ENCODE results near the gene MRM1. TPM values are rescaled to one million over a fixed set of nuclear protein-coding genes. Genes with fewer than 3 reads are reported as not detected.
A peak's percentile ranks its signal among the peaks of the same experiment; 100 is the strongest.
"Not testable (repeated sequence)": the region's sequence is repeated elsewhere in the genome, so short reads cannot be mapped to it uniquely, and the experiment has no call there.

MRM1 gene
- total RNA-seq, 1 experiment from 2014 or later, result 16.5 TPM

DNA sequence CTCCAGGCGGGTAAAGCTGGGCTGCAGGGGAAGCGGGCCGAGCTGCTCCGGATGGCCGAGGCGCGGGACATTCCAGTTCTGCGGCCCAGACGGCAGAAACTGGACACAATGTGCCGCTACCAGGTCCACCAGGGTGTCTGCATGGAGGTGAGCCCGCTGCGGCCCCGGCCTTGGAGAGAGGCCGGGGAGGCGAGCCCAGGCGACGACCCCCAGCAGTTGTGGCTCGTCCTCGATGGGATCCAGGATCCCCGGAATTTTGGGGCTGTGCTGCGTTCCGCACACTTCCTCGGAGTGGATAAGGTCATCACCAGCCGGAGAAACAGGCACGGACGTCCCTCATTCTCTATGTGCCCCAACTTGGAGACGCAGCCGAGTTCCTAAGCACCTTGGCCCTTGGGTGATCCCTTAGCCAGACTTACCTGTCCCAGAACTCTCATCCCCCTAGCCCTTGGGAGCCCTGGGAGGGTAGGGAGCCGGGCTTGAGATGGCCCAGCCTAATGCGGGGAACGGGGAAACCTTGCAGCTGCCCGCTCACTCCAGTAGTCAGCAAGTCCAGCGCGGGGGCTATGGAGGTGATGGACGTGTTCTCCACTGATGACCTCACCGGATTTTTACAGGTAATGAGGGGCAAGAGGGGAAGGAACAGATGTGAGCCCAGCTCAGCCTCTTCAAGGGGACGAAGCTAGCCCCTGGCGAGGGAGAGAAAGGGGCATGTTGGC is 806 bp downstream of the MRM1 start (continued):
- TF ChIP-seq, protein P1, sequence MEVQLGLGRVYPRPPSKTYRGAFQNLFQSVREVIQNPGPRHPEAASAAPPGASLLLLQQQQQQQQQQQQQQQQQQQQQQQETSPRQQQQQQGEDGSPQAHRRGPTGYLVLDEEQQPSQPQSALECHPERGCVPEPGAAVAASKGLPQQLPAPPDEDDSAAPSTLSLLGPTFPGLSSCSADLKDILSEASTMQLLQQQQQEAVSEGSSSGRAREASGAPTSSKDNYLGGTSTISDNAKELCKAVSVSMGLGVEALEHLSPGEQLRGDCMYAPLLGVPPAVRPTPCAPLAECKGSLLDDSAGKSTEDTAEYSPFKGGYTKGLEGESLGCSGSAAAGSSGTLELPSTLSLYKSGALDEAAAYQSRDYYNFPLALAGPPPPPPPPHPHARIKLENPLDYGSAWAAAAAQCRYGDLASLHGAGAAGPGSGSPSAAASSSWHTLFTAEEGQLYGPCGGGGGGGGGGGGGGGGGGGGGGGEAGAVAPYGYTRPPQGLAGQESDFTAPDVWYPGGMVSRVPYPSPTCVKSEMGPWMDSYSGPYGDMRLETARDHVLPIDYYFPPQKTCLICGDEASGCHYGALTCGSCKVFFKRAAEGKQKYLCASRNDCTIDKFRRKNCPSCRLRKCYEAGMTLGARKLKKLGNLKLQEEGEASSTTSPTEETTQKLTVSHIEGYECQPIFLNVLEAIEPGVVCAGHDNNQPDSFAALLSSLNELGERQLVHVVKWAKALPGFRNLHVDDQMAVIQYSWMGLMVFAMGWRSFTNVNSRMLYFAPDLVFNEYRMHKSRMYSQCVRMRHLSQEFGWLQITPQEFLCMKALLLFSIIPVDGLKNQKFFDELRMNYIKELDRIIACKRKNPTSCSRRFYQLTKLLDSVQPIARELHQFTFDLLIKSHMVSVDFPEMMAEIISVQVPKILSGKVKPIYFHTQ (CRISPR knock-in tag; IDR thresholded peaks at IDR 0.05), result no peak
- TF ChIP-seq JUN (CRISPR knock-in tag; IDR thresholded peaks at IDR 0.05), result no peak
- no peak for TF ChIP-seq ZNF423 (CRISPR knock-in tag; IDR thresholded peaks at IDR 0.05)
- TF ChIP-seq, protein P2, sequence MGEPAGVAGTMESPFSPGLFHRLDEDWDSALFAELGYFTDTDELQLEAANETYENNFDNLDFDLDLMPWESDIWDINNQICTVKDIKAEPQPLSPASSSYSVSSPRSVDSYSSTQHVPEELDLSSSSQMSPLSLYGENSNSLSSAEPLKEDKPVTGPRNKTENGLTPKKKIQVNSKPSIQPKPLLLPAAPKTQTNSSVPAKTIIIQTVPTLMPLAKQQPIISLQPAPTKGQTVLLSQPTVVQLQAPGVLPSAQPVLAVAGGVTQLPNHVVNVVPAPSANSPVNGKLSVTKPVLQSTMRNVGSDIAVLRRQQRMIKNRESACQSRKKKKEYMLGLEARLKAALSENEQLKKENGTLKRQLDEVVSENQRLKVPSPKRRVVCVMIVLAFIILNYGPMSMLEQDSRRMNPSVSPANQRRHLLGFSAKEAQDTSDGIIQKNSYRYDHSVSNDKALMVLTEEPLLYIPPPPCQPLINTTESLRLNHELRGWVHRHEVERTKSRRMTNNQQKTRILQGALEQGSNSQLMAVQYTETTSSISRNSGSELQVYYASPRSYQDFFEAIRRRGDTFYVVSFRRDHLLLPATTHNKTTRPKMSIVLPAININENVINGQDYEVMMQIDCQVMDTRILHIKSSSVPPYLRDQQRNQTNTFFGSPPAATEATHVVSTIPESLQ (CRISPR knock-in tag; IDR thresholded peaks at IDR 0.05), result no peak
- TF ChIP-seq PRRX2 (CRISPR knock-in tag; IDR thresholded peaks at IDR 0.05), result no peak
- TF ChIP-seq, protein P3, sequence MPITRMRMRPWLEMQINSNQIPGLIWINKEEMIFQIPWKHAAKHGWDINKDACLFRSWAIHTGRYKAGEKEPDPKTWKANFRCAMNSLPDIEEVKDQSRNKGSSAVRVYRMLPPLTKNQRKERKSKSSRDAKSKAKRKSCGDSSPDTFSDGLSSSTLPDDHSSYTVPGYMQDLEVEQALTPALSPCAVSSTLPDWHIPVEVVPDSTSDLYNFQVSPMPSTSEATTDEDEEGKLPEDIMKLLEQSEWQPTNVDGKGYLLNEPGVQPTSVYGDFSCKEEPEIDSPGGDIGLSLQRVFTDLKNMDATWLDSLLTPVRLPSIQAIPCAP (CRISPR knock-in tag; IDR thresholded peaks at IDR 0.05), result no peak
- TF ChIP-seq TP53 (CRISPR knock-in tag; IDR thresholded peaks at IDR 0.05), result no peak

DNA sequence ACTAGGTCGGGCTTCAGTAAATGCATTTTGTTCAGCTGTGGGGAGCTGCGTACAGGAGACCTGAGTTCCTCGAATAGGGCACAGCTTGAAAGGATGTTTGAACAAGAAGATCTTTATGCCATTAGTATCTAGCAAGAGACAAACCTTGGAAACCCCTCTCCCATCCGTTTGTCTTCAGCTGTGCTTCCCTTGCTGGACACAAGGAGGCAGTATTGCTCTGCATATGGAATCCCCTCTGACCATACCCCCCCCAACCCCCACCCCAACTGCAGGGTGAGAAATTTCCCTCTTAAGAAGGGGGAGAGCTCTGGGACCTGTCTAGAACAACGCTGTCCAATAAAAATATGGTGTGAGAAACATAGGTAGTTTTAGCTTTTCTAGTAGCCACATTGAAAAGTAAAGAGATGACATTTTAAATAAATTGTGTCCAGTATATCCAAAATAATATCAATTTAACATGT is 1.6 kb downstream of the MRM1 start:
- Mint-ChIP-seq H3K9me3 (no peaks in the 10 kb centered on the region), H3K27me3 (ENCODE audit: low read depth) (no peaks in the 10 kb centered on the region), H3K27ac (no peak overlapping the region), H3K4me3 (peak overlapping the region; percentile 84), H3K36me3 (peaks cover 7% of the 10 kb centered on the region; the same call in 1 of the 2 replicates), H3K4me1 (peaks cover 27% of the 10 kb centered on the region)
- DNase-seq (ENCODE audit: low spot score), result peak; percentile 79
- ChIA-PET CTCF (interaction anchor here (0.5 to 4.5 kb wide), 59 partner anchors 10 to 773 kb away, joined by 3 to 87 read pairs (median 4); partner anchors contain the start of genes AATF, CCL3L1, CCL3L3 and DHRS11), POLR2A (interaction anchor here (0.6 to 3.2 kb wide), 4 partner anchors 10 to 234 kb away, joined by 3 to 22 read pairs (median 4); no protein-coding TSS in a partner anchor)
- TF ChIP-seq RORB (CRISPR knock-in tag; IDR thresholded peaks at IDR 0.05) (no peak), SOX15 (CRISPR knock-in tag; IDR thresholded peaks at IDR 0.05) (no peak), CTCF (IDR thresholded peaks at IDR 0.05) (peak; percentile 94)
- peak; percentile 7 for ATAC-seq

DNA sequence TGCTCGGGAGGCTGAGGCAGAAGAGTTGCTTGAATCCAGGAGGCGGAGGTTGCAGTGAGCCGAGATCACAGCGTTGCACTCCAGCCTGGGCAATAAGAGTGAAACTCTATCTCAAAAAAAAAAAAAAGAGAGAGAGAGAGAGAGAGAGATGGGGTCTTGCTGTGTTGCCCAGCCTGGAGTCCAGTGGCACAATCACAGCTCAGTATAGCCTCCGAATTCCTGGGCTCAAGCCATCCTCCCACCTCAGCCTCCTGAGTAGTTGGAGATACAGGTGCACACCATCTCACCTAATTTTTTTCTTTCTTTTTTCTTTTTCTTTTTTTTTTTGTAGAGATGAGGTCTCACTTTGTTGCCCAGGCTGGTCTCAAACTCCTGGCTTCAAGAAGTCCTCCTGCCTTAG is 3.6 kb downstream of the MRM1 start:
- not testable (repeated sequence) for H3K9me3 Mint-ChIP-seq; H3K27ac Mint-ChIP-seq; ATAC-seq; H3K4me3 Mint-ChIP-seq; H3K27me3 Mint-ChIP-seq (ENCODE audit: low read depth); DNase-seq (ENCODE audit: low spot score); H3K36me3 Mint-ChIP-seq
- peaks cover 32% of the 10 kb centered on the region for H3K4me1 Mint-ChIP-seq
- TF ChIP-seq ZNF121 (CRISPR knock-in tag; IDR thresholded peaks at IDR 0.05), result peak; percentile 72; the same call in 1 of the 2 replicates
- ChIA-PET POLR2A (interaction anchor here (0.6 kb wide), 1 partner anchor 565 kb away, joined by 3 read pairs; no protein-coding TSS in a partner anchor), CTCF (interaction anchor here (1.1 kb wide), 1 partner anchor 27 kb away, joined by 3 read pairs; no protein-coding TSS in a partner anchor)

DNA sequence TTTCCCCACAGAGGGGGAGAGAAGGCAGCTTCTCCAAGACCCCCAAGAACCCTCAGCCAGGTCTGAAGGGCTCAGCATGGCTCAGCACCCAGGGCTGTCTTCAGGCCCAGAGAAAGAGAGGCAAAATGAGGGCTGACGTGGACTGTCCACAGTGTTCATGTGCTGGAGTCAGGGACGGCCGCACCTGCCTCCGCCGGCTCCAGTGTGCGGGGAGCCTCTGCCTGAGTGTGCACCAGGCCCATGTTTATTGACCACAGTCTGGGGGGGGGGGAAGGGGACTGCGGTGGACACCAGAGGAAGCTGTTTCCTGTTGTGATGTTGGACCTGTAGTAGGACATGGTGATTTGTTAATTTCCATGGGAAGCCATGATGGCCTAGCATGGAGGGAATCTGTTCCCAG is 6.9 kb downstream of the MRM1 start:
- H3K4me1 Mint-ChIP-seq, result peaks cover 36% of the 10 kb centered on the region
- DNase-seq (ENCODE audit: low spot score) (no peak), ATAC-seq (no peak)
- H3K9me3 Mint-ChIP-seq, result peaks cover 8% of the 10 kb centered on the region; the same call in 1 of the 2 replicates
- H3K27ac Mint-ChIP-seq, result no peak overlapping the region; the same call in 1 of the 2 replicates
- ChIA-PET CTCF (interaction anchor here (0.6 to 1.1 kb wide), 4 partner anchors 9 to 475 kb away, joined by 3 to 6 read pairs (median 3); no protein-coding TSS in a partner anchor), POLR2A (no interaction called here)
- peaks cover 14% of the 10 kb centered on the region for H3K36me3 Mint-ChIP-seq
- no peaks in the 10 kb centered on the region for H3K27me3 Mint-ChIP-seq (ENCODE audit: low read depth)
- no peak overlapping the region for H3K4me3 Mint-ChIP-seq
- no peak for TF ChIP-seq GRHL2 (CRISPR knock-in tag; IDR thresholded peaks at IDR 0.05; ENCODE audit: insufficient replicate concordance, severe bottlenecking)
- no peak for TF ChIP-seq NR2C2 (CRISPR knock-in tag; IDR thresholded peaks at IDR 0.05)
- no peak for TF ChIP-seq HMGA2 (CRISPR knock-in tag; IDR thresholded peaks at IDR 0.05)
- TF ChIP-seq, protein P4, sequence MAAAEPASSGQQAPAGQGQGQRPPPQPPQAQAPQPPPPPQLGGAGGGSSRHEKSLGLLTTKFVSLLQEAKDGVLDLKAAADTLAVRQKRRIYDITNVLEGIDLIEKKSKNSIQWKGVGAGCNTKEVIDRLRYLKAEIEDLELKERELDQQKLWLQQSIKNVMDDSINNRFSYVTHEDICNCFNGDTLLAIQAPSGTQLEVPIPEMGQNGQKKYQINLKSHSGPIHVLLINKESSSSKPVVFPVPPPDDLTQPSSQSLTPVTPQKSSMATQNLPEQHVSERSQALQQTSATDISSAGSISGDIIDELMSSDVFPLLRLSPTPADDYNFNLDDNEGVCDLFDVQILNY (CRISPR knock-in tag; IDR thresholded peaks at IDR 0.05), result no peak
- no peak for TF ChIP-seq USF2 (CRISPR knock-in tag; IDR thresholded peaks at IDR 0.05)
- TF ChIP-seq NR3C1 (CRISPR knock-in tag; conservative IDR thresholded peaks at IDR 0.05; ENCODE audit: low read depth), result no peak
- no peak for TF ChIP-seq CDX4 (CRISPR knock-in tag; IDR thresholded peaks at IDR 0.05; ENCODE audit: borderline replicate concordance)

Data from WTC11 (cell line).